Activated CD8-positive, alpha-beta memory T cell treated with anti-CD3 and anti-CD28 coated beads, Interleukin-2, amount 50 U/mL, for 48 hours (primary cell): ENCODE measurements around the gene STAT4.
"Not testable (repeated sequence)": the region's sequence is repeated elsewhere in the genome, so short reads cannot be mapped to it uniquely, and the experiment has no call there.

Source experiments
- DNase-seq: peaks from one replicate; pipeline ENCODE4 v3.0.0-alpha.2; 2020

The STAT4 gene

DNA sequence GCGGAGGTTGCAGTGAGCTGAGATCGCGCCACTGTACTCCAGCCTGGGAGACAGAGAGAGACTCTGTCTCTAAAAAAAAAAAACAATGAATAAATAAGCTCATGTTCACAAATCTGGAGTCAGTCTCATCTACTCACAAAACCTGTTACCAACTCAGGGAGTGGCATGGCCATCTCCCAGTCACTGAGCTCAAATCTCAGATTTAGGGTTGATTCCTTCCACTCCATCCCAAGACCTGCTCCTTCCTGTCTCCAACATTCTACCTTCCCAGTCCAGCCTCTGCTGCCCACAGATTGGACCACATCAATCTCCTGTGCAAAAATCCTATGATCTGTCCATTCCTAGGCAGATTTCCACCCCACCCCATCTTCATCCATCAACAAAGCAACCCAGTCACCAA, 138.4 kb downstream of the STAT4 start:
- no peak for DNase-seq

DNA sequence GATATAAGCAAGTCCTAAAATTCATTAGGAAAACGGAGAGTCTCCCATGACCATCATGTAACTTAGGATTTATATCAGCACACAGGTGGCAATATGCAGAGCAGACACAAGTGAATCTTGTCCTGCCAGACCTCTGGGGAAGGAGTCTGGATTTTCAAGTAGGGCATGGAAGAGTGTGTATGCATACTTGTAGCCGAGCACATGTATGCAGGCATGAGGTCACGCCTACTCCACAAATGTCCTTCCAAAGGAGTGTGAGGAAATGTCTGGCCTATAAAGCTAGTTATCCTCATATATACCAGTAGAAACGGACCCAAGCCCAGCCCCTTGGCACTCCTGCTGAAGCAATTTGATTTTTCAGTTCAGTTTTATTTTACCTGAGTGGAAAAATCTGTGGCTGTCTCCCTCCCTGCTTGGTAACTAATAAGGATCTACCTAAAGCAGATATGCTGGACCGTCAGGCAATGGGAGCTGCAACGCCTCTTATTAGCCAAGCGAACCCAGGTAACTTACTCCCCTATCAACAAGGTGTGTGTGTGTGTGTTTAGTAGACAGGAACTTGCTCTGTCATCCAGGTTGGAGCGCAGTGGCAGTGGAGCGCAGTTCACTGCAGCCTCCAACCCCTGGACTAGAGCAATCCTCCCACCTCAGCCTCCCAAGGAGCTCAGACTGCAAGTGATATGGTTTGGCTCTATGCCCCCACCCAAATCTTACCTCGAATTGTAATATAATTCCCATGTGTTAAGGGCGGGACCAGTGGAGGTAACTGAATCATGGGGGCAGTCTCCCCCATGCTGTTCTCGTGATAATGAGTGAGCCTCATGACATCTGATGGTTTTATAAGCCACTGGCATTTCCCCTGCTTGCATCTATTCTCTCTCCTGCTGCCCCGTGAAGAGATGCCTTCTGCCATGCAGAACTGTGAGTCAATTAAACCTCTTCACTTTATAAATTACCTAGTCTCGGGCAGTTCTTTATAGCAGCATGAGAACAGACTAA, 139.6 kb downstream of the STAT4 start:
- no peak for DNase-seq

DNA sequence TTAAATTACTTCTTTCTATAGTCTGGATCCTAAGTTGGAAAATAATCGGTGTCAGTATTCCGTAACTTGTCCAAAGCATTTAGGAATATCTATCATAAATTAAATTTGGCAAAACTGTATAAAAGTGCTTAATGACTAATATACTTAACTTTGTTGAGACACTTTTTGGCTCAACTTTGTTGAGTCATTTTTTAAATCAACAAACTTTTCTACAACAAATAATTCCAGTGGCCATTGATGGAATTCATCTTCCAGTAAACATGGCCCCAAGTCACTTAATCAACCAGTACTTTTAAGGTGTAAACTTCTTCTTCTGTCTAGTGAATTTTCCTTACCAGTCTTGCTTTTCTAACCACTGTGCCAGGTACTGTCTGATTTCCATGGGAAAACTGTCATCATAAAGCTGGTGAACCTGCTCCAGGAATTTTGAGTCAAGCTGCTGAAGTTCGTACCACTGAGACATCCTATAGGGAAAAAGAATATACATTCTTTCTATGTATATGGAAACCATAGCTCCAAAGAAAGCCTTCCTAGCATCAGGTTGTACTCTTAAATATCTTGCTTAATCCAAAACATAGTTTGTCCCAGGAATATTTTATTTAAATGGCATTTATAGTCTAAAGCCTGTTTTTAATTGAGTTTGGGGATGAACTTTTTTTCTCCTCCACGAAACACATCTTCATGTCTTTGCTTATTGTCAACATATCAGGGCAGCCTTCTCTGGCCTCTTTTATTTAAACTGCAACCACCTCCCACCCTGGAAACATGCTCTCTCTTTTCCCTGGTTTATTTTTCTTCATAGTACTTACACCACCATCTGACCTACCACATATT, 141.0 kb downstream of the STAT4 start:
- DNase-seq = no peak

DNA sequence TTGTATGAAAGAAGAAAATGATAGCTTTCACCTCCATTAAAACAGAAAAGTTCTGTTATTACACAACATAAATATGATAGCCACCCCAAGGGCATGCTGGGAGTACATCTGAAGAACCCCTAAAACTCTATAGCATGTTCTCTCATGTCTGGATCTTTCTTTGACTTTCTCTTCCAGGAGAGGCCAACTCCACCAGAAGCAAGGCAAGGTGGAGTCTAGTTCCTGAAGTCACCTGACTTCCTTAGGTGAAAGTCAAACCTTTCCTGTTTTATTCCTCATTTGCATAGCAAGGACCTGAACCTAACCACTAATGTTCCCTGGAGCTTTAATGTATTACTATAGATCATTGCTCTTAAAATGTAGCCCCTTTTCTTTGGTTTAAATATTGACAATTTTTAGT, 142.5 kb downstream of the STAT4 start:
- DNase-seq = no peak

DNA sequence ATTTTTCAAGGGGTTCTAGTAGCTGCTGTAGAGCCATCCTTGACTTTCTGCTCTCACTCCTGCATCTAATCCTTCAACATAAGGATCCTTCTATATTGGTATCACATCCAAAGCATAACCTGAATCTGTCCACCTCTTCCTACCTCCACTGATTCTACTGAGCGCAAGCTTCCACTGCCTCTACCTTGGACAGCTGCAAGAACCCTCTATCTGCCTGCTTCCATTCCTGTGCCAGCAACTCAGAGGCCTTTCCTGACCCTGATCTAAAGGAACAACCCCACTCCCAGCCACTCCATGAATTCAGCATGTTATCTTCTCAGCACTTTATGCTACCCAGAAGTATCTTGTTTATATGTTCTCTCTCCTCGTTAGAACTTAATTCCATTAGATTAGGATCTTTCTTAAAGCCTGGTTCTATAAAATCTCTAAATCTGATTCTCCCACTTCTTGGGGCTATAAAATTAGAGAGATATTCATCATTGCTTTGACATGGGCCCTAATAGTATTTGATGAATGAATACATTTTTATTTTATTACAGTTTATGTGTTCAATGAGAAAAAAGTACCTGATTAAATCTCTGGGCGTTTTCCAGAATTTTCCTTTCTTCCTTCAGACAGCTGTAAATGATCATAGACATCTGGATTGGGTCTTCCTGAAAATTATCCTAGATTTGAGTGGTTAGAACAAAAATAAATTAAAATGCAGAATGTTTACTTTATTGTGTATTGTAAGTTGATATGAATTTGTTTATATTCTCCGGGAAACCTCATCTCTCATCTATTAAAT, 143.6 kb downstream of the STAT4 start:
- no peak for DNase-seq

DNA sequence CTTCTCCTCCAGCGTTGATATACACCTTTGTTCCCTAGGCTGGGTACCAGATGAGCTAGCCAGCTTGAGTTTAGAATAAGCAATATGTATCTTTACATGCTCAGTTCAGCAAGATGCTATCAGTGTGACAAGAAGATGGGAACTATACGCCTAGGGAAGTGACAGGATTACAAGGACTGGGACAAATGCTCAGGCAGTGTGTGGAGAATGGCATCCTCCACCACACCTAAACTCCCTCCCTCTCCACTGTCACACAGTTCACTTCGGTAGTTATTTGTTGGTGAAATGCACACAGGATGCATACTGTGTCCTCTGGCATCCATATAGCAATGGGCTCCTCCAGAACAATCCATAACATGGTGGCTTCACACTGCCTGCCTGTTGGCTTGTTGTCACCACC, 144.5 kb downstream of the STAT4 start:
- DNase-seq = no peak

DNA sequence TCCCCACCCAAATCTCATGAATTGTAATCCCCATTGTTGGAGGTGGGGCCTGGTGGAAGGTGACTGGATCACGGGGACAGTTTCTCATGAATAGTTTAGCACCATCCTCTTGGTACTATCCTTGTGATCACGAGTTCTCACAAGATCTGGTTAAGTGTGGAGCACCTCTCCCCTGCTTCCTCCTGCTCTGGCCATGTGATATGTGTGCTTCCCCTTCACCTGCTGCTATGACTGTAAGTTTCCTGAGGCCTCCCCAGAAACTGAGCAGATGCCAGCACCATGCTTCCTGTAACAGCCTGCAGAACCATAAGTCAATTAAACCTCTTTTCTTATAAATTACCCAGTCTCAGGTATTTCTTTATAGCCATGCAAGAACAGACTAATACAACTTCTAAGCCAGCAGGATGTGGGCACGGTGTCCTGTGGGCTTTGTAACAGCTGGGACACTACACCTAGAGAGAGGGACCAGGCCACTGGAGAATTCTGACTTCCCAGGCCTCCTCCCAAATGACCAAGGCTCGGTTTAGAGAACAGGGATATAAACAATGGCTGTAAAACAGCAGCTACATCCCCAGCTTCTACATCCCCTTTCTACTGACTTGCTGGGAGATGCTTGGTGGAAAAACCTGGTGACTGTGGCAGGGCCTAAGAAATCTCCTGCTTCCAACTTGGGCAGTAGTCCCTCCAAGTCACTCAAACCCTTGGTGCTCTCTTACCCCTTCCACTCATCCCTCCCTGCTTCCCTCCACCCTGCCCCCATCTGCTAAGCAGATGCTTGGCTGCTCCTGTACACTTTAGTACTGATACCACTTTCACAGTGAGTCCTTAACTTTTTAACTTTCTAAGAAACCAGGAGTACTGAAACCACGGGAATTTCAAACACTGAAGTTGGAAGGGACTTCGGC, 147.1 kb downstream of the STAT4 start:
- DNase-seq = no peak

DNA sequence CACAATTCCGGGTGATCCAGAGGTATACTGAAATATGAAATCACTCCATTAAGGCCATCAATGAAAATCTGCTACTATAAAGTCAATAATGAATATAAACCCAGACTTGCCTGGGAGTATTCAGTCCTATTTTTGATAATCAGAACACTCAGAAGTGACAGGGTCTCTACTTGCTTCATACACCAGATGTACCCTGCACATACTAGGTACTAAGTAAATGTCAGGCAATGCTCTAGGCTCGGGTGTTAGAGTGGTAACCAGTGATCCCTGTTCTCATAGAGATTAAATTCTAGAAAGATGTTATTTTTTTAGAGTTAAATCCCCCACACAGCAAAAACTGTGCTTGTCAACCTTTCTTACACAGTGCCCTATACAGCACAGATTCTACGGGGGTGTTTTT, 149.2 kb downstream of the STAT4 start:
- DNase-seq = no peak

DNA sequence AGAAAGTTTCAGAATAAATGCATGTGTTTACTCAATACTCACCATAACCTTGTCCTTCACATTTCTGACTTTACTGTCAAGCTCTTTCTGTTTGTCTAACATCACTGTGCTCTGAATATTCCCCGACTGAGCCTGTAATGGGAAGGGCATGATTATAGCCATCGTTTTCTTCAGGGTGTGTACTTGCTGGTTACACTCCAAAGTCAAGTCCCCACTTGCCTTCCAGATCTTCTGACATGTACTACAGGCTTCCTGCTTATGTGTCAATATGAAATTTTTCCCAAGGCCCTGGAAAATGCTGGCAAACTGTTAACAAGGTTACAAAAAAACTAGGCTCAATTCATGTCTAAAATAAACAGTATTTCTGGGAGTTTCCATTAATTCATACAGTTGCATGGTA, 149.8 kb downstream of the STAT4 start:
- no peak for DNase-seq

DNA sequence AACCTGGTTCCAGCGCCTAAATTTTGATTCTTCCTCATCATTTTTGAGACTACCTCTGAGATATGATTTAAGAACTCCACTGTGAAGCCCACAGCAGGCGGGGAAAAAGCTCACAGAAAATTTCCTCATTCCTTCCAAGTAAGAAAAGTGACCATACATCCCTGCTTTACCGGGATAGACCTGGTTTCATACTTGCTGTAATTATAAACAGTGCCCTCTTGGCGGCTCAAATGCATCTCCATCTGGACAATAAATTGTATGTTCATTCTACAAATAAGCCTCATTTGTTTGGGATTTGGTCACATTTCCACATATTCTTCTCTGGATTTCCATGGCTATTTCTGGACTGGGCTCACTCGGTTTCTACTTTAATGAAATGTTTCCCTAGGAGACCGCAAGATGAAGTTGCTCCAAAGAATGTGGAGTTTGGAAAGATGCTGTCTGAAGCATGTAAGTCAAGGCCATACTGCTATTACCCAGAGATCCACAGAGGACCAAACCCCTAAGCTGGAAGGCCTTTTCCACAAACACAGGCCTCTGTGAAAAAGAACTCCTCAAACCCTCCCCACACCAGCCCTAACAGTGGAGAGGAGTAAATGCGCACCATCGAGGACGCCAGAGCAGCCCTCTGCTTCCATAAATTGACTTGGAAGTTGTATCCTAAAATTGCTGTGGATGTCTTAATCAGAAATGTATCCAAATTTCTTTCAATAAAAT, 150.7 kb downstream of the STAT4 start:
- no peak for DNase-seq

DNA sequence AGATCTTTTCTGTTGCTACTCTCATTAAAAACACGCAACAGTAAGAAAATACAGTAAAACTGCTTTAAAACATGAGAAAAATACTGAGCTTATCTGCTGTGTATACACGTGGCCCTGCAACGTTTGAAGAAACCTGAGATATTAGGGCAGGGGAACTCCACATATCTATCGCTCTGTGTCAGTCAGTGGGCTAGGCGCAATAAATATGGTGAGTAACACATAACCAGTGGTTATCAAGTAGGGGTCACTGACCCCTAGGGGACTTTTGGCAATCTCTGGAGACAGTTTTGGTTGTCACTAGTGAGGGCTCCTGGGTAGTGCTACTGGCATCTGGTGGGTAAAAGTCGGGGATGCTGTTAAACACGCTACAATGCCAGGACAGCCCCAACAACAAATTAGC, 151.7 kb downstream of the STAT4 start:
- no peak for DNase-seq

DNA sequence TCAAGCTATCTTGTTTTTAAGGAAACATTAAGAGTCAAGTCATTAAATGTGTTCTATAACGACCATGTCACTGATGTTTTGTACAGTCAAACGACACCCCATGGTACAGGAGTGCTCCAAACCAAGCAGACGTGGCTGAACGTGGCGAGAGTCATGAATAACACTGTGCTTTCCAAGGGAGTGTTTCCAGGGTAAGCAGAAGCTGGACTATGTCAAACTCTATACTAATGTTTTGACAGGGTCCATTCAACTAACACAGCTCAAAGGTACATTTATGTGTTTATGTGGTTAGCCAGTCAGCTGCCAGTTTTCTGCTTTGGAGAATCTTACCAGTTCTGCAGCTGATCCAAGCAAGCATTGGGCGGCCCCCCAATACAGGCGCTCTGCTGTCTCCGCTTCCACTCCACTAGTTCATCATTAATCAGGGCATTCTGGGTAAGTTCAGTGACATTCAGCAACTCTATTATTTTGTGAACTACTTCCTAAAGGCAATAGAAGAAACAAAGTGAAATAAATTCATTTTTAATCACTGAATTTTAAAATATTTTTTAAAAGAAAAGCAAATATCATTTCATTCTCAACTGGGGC, 153.2 kb downstream of the STAT4 start:
- no peak for DNase-seq

DNA sequence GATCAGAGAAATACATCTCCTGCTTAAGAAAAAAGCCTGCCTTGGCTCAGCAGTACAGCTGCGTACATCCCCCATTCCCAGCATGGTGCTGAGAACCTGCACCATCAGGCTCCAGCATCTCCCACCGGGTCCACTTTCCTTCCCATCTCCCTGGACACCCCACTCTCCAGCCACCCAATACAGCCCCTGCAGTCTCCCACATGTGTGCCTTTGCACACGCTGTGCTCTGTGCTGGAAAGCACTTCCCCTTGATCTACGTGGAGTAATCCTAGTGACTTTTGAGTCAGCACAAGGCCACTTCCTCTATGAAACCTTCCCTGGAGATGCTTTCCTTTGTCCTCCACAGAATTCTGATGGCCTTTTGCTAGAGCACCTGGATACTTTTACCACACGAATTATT, 153.8 kb downstream of the STAT4 start:
- no peak for DNase-seq

DNA sequence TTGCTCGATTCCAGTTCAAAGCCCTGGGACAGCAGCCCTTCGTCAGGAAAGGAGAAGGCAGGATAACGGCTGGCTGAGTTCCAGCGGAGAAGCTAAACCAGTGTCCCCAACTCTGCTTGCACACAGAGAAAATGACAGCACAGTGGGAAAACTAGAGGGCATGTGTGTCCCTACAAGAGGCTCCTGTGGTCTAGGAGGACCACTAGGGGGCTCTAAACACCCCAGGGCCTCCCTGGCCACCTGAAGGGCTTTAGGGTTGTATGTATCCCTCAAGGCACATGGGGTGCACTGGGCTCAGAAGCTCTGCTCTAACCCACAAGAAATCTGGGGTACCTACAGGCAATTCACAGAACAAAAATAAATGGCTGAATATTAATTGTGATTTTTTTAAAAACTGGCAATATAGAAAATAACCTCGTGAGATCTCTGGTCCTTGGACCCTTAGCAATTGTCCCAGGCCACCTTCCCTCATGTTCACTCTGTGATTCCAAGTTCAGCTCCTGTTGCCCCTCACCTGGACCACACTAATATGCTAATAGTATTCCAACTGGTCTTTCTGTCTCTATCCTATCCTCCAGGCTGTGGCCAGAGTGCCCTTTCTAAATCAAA, 154.4 kb downstream of the STAT4 start:
- no peak for DNase-seq

DNA sequence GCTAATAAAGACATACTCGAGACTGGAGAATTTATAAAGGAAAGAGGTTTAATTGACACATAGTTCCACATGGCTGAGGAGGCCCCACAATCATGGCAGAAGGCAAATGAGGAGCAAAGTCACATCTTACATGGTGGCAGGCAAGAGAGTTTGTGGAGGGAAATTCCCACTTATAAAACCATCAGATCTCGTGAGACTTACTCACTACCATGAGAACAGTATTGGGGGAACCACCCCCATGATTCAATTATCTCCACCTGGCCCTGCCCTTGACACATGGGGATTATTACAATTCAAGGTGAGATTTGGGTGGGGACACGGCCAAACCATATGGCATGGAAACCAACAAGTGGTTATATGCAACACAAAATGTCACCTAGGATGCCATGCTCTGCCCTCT, 155.5 kb downstream of the STAT4 start:
- not testable (repeated sequence) for DNase-seq

DNA sequence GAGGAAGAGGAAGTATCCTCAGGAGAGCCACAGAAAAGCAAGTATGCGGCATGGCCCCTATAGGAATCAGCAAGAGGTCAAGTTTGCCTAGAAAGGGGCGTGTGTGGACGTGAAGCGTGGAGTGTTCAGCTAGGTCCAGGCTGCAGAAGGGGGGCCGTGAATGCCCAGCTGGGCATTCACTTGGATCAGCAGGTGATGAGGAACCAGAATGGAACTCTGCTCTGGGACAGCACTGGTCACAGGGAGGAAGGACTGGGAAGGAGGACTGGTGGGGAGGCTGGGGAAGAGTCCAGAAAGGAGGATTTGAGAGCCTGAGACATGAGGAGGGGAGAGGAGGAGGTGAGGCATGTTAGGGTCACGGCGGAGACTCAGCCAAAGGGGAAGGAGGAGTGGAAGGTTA, 156.6 kb downstream of the STAT4 start:
- no peak for DNase-seq

DNA sequence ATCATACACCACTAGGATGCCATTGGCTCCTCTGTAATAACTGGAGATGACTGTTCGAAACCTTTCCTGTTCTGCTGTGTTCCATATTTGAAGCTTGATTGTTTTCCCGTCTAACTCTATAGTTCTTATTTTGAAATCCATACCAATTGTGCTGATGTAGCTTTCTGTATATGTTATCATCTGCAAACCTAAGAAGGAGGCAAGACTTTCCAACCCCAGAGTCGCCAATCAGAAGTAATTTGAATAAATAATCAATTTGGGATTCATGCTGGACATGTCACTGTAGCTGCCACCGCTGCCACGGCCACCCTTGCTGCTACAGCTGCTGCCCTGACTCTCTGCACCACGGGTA, 157.5 kb downstream of the STAT4 start:
- no peak for DNase-seq

DNA sequence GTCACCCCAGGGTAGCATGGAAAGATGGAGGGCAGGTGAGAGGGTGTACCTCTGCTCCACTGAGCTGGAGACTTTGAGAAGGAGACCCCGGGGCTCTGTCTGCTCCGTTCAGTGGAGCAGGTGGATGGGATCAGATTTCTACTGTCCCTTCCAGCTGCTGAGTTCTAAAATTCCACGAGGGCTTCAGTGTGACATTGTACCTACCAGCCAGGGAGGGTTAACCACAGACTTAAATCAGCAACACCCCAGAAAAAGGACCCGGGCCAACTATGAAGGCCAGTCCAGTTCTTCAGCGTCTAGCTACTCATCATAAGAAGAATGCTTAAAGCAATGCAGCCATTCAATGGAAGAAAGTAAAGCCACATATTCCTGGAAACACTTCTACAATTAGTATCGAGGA, 160.7 kb downstream of the STAT4 start:
- DNase-seq = no peak

DNA sequence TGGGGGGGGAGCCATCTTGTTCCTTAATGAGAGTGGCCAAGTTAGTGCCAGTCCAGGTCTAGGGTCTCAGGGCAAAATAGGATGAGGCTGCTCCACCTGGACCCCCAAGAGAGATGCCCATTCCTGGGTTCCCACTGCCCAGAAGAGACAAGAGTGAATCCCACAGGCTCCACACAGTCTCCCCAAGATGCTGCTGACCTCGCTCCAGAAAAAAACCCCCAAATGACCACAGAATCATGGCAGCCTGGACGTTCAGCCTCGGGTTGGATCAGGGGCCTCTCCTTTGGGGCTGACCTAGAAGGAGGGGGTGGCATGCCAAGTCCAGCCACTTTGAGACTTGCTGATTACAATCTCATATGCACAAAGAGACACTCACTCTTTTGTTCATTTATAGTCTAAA, 161.9 kb downstream of the STAT4 start:
- no peak for DNase-seq

DNA sequence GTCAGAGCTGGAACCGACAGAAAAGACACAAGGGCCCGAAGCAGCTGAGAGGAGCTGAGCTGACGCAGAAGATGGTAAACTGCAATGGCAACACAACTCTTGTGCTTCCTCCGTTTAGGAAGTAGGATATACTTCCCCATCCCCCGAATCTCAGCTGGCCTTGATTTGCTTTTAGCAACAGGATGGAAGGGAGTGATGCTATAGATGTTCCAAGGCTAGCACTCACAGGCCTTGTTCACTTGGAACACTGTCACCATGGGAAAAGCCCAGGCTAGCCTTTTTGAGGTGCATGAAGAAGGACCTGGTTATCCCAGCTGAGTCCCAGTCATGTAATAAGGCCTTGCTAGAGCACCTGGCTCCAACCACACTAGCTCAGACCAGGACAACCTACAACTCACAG, 162.9 kb downstream of the STAT4 start:
- no peak for DNase-seq

DNA sequence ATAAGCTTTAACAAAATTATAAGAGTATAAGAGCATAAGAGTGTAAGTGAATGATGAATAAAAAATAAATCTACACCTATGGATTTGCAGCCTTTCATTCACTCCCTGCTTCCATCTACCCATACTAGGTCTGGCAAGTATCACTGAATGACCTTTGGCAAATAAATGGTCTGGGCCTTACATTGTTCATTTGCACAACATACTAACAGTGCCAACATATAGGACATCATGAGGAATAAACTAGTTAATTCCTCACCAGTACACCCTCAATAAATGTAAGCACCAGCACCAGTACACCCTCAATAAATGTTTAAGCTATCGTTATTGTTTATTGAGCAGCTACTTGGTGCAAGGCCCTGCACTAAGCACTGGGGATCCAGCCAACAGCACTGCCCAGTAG, 163.7 kb downstream of the STAT4 start:
- DNase-seq = no peak
